Keratinocyte (primary cell): Measurements from ENCODE around the gene SYTL1. TPM values are rescaled to one million over a fixed set of nuclear protein-coding genes. Genes with fewer than 3 reads are reported as not detected.

ENCODE experiments used
- DNase-seq: peaks from one replicate; pipeline ENCODE4 v3.0.0-alpha.2; 2011; ENCODE audit warnings: low read depth, missing footprints, low spot score
- FAIRE-seq: peaks from 2 replicates; lab custom pipeline; 2011; peaks lifted over from hg19 to GRCh38; lab: Jason Lieb, UNC
- H2AFZ ChIP-seq: 2 replicates; pipeline ENCODE4 v1.6.0; 2012; ENCODE audit warnings: low read length, control low read depth, inconsistent platforms; ENCODE audit not compliant: control insufficient read depth
- H3K27ac ChIP-seq: 2 replicates; pipeline ENCODE4 v1.5.1; 2011; ENCODE audit warnings: low read length; ENCODE audit not compliant: control insufficient read depth, insufficient read depth
- H3K27me3 ChIP-seq: 3 replicates; pipeline ENCODE4 v1.6.0; 2011; ENCODE audit warnings: low read length; ENCODE audit not compliant: control insufficient read depth, insufficient read depth; ENCODE audit errors: extremely low read depth
- H3K36me3 ChIP-seq, 2 experiments: 2 replicates in 1 of 2; 3 replicates in 1 of 2; pipeline ENCODE4 v1.5.1; 2011; ENCODE audit warnings: low read length in 2 of 2, mild to moderate bottlenecking in 1 of 2; ENCODE audit not compliant: control insufficient read depth in 2 of 2, insufficient read depth in 2 of 2; ENCODE audit errors: extremely low read depth in 1 of 2
- H3K4me1 ChIP-seq: 3 replicates; pipeline ENCODE4 v1.5.1; 2011; ENCODE audit warnings: low read length; ENCODE audit not compliant: control insufficient read depth, insufficient read depth; ENCODE audit errors: extremely low read depth
- H3K4me2 ChIP-seq: 3 replicates; pipeline ENCODE4 v1.6.0; 2011; ENCODE audit warnings: low read depth, low read length; ENCODE audit not compliant: control insufficient read depth, insufficient read depth; ENCODE audit errors: extremely low read depth
- H3K4me3 ChIP-seq, 3 experiments: fragments of 200-600 bp in 1 of 3; sonication (generic) in 1 of 3; 2 replicates in 2 of 3; 3 replicates in 1 of 3; pipeline ENCODE4 v1.5.1; 2011 to 2016; ENCODE audit warnings: low read length in 3 of 3, mild to moderate bottlenecking in 3 of 3, control low read depth in 2 of 3, inconsistent platforms in 1 of 3, low read depth in 1 of 3, mixed read lengths in 1 of 3, mixed run types in 1 of 3, moderate library complexity in 1 of 3; ENCODE audit not compliant: control insufficient read depth in 2 of 3, insufficient read depth in 2 of 3; ENCODE audit errors: extremely low read depth in 1 of 3
- H3K79me2 ChIP-seq: 2 replicates; pipeline ENCODE4 v1.6.0; 2012; ENCODE audit warnings: low read length; ENCODE audit not compliant: control insufficient read depth, insufficient read depth
- H3K9ac ChIP-seq: 3 replicates; pipeline ENCODE4 v1.6.0; 2011; ENCODE audit warnings: low read length; ENCODE audit not compliant: control insufficient read depth, insufficient read depth; ENCODE audit errors: extremely low read depth
- H3K9me1 ChIP-seq: 3 replicates; pipeline ENCODE4 v1.6.0; 2011; ENCODE audit warnings: low read length; ENCODE audit not compliant: control insufficient read depth, insufficient read depth; ENCODE audit errors: extremely low read depth
- H3K9me3 ChIP-seq: 2 replicates; pipeline ENCODE4 v1.5.1; 2012; ENCODE audit warnings: low read depth, low read length; ENCODE audit not compliant: control insufficient read depth
- H4K20me1 ChIP-seq: 3 replicates; pipeline ENCODE4 v1.6.0; 2011; ENCODE audit warnings: low read length; ENCODE audit not compliant: control insufficient read depth, insufficient read depth; ENCODE audit errors: extremely low read depth
- EZH2 ChIP-seq: IDR thresholded peaks from one replicate; pipeline ENCODE4 v1.6.1; 2012; ENCODE audit warnings: inconsistent platforms, mild to moderate bottlenecking, low read length, moderate library complexity
- dilution Hi-C: fragments of 300-500 bp; cut with MboI; formaldehyde crosslinking; loops from one replicate; pipeline ENCODE4 v1.7.0; 2020; ENCODE audit warnings: low sequenced_read_pairs; ENCODE audit not compliant: extremely low pct_ligation_motif_present
- polyA plus RNA-seq, 5 experiments: library from polyadenylated mRNA; depleted of rRNA in 3 of 5; stranded (reverse) in 3 of 5; stranded (forward) in 1 of 5; unstranded in 1 of 5; fragments of >200 nt; gene quantifications; 1 replicate in 1 of 5; 2 replicates in 3 of 5; 3 replicates in 1 of 5; pipeline versions ENCODE4 v1.2.1 to v1.2.3, GENCODE V29; 2011 to 2012; ENCODE audit warnings: missing spikeins in 2 of 5, low read depth in 1 of 5, low replicate concordance in 1 of 5
- TF ChIP-seq, protein P1 (sequence below), 3 experiments: IDR thresholded peaks in 1 of 3; conservative IDR thresholded peaks in 1 of 3; optimal IDR thresholded peaks in 1 of 3; 2 replicates in 2 of 3; 3 replicates in 1 of 3; pipeline versions ENCODE3 to v1.5.1; 2011; ENCODE audit warnings: low read length in 3 of 3, mild to moderate bottlenecking in 3 of 3, moderate library complexity in 2 of 3, control low read depth in 1 of 3, inconsistent platforms in 1 of 3; ENCODE audit not compliant: insufficient read depth in 2 of 3; ENCODE audit errors: extremely low read depth in 1 of 3

The SYTL1 gene
- polyA plus RNA-seq, 1 donor (not counting 4 experiments of a cell fraction or from before 2014, with no cell fraction given) = 15.6 TPM

DNA sequence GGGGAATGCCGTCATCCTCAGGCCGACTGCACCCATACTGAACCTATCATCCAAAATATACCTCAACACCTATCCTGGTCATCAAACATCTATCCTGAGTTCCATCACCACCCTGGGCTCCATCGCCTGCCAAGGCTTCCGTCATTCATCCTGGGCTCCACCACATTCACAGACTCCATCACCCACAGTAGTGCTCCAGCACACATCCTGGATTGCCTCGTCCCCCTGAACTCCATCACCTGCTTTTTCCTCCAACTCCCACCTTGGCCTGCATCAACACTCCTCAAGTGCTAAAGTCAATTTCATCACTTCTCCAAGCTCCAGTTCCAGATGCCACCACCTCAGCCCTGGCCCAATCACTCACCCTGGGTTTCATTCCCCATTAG is 17.1 kb downstream of the SYTL1 start:
- TF ChIP-seq, protein P1, sequence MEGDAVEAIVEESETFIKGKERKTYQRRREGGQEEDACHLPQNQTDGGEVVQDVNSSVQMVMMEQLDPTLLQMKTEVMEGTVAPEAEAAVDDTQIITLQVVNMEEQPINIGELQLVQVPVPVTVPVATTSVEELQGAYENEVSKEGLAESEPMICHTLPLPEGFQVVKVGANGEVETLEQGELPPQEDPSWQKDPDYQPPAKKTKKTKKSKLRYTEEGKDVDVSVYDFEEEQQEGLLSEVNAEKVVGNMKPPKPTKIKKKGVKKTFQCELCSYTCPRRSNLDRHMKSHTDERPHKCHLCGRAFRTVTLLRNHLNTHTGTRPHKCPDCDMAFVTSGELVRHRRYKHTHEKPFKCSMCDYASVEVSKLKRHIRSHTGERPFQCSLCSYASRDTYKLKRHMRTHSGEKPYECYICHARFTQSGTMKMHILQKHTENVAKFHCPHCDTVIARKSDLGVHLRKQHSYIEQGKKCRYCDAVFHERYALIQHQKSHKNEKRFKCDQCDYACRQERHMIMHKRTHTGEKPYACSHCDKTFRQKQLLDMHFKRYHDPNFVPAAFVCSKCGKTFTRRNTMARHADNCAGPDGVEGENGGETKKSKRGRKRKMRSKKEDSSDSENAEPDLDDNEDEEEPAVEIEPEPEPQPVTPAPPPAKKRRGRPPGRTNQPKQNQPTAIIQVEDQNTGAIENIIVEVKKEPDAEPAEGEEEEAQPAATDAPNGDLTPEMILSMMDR (optimal IDR thresholded peaks at IDR 0.05 in 1 of 3, IDR thresholded peaks at IDR 0.05 in 1 of 3, conservative IDR thresholded peaks at IDR 0.05 in 1 of 3; ENCODE audit: extremely low read depth in 1 of 3, insufficient read depth in 2 of 3, low read length in 3 of 3) = no peak
- TF ChIP-seq EZH2 = no peak
- Histone ChIP-seq H3K79me2 (no peaks in the 10 kb centered on the region), H3K4me1 (peaks cover 6% of the 10 kb centered on the region), H3K9me1 (no peaks in the 10 kb centered on the region), H3K27me3 (no peaks in the 10 kb centered on the region), H2AFZ (no peak overlapping the region), H3K4me3 (no peak overlapping the region), H3K27ac (no peak overlapping the region), H3K4me2 (no peak overlapping the region), H3K9ac (no peak overlapping the region), H3K36me3 (peaks cover 21 to 44% of the 10 kb centered on the region in 2 experiments), H4K20me1 (peaks cover 3% of the 10 kb centered on the region), H3K9me3 (no peaks in the 10 kb centered on the region)
- FAIRE-seq = no peak
- dilution Hi-C loops = no loop called here
- no peak for DNase-seq

DNA sequence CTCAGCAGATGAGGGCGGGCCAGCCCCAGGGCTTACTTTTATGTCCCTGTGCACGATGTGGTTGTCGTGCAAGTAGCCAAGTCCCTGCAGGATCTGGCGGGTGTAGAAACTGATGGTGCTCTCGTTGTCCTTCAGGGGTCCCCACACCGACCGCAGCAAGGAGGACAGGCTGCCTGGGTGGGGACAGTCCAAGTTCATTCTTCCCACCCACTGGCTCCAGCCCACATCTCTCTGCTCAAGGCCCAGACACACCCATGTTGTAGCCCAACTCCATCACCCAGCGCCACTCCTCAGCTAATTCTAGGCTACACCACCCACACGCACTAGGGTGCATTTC is 18.0 kb downstream of the SYTL1 start:
- H3K9ac ChIP-seq = no peak overlapping the region
- H3K27me3 ChIP-seq = no peaks in the 10 kb centered on the region
- H3K4me2 ChIP-seq = no peak overlapping the region
- no peak for FAIRE-seq
- no peaks in the 10 kb centered on the region for H3K9me1 ChIP-seq
- TF ChIP-seq, protein P1 (optimal IDR thresholded peaks at IDR 0.05 in 1 of 3, IDR thresholded peaks at IDR 0.05 in 1 of 3, conservative IDR thresholded peaks at IDR 0.05 in 1 of 3; ENCODE audit: extremely low read depth in 1 of 3, insufficient read depth in 2 of 3, low read length in 3 of 3) = no peak
- TF ChIP-seq EZH2 = no peak
- dilution Hi-C loops = no loop called here
- no peak for DNase-seq
- H3K27ac ChIP-seq = no peak overlapping the region
- H4K20me1 ChIP-seq = peaks cover 3% of the 10 kb centered on the region
- H3K36me3 ChIP-seq = peaks cover 26 to 43% of the 10 kb centered on the region in 2 experiments
- H3K9me3 ChIP-seq = no peaks in the 10 kb centered on the region
- peaks cover 8% of the 10 kb centered on the region for H3K4me1 ChIP-seq
- H3K4me3 ChIP-seq = no peak overlapping the region
- H3K79me2 ChIP-seq = peaks cover 7% of the 10 kb centered on the region
- no peak overlapping the region for H2AFZ ChIP-seq
